ENCODE data around the gene BCL6B.
"Not testable (repeated sequence)": the region's sequence is repeated elsewhere in the genome, so short reads cannot be mapped to it uniquely, and the experiment has no call there.

BCL6B gene

DNA sequence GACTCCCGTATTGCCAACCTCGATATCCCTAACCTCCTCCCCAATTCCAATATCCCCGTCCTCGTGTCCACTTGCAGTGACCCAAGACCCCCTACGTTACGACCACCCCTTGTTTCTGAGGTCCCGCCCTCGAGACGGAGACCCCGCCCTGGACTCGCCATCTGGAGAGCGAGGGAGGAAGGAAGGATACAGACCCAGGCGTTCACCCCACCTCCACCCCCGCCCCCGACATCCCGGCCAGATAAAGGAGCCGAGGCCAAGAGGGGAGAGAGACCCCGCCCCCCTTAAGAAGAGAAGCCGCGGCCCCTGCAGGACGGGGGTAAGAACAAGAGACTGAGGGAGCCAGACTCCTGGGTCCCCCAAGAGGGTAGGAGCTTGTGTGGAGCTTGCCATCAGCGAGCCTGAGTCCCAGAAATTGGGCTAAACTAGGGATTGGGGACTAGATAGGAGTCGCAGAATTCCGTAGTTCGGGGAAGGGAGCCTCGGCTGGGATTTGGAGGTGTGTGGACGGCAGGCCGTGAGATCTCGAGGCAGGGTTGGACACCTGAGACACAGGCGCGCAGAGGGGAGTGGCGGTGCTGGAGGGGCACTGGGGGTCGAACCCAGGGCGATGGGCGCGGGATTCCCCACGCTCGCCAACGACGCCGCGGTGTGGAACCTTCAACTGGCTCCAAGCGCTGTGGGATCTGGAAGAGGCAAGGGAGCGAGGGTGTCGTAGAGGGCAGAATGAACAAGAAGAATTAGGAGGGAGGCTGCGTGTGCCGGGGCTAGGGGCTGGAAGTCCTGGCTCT lies at the start of gene BCL6B:
TSS of gene BCL6B (plus strand) at position 270 of the 791 bp plus-strand sequence. CDS start 622 bp downstream, outside the sequence.
- no peak for DNase-seq

- not testable (repeated sequence) for DNase-seq
Observed at GRCh38 chr17:6979440-6979839, 43.4 kb upstream of the BCL6B start.

- DNase-seq = no peak
Observed at GRCh38 chr17:6981426-6981825, 41.4 kb upstream of the BCL6B start.

- DNase-seq = no peak
Observed at GRCh38 chr17:6985266-6985665, 37.6 kb upstream of the BCL6B start.

DNA sequence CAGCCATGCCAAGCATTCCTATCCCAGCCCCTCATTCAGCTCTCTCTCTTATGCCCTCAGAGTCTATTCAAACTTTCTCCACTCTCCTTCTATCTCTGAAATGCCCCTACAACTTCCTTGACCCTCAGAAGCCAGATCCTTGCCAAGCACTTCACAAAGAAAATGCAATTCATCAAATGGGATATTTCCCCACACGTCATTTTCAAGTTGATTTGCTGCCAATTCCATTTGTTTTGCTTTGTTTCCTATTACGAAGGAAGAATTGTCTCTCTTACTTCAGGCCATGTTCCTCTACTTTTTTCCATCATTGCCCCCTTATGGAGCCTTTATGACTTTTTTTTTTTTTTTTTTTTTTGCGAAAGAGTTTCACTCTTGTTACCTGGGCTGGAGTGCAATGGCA lies 36.2 kb upstream of the BCL6B start:
- DNase-seq = no peak

DNA sequence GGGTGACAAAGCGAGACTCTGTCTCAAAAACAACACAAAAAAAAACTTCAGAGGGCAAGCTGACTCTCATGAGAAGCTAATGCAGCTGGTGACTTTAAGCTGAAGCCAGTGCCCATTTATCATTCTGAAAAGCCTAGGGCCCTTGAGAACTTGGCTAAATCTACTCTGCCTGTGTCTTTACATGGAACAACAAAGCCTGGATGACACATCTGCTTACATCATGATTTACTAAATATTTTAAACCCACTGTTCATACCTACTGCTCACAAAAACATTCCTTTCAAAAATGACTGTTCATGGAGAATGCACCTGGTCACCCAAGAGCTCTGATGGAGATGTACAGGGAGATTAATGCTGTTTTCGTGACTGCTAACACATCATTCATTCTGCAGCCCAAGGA lies 33.1 kb upstream of the BCL6B start:
- DNase-seq = no peak

GRCh38 chr17:6993613-6994056 lies 29.2 kb upstream of the BCL6B start:
- not testable (repeated sequence) for DNase-seq

- DNase-seq = no peak
Observed at GRCh38 chr17:6994118-6994598, 28.7 kb upstream of the BCL6B start.

GRCh38 chr17:6994666-6995256 lies 28.1 kb upstream of the BCL6B start:
- no peak for DNase-seq

DNA sequence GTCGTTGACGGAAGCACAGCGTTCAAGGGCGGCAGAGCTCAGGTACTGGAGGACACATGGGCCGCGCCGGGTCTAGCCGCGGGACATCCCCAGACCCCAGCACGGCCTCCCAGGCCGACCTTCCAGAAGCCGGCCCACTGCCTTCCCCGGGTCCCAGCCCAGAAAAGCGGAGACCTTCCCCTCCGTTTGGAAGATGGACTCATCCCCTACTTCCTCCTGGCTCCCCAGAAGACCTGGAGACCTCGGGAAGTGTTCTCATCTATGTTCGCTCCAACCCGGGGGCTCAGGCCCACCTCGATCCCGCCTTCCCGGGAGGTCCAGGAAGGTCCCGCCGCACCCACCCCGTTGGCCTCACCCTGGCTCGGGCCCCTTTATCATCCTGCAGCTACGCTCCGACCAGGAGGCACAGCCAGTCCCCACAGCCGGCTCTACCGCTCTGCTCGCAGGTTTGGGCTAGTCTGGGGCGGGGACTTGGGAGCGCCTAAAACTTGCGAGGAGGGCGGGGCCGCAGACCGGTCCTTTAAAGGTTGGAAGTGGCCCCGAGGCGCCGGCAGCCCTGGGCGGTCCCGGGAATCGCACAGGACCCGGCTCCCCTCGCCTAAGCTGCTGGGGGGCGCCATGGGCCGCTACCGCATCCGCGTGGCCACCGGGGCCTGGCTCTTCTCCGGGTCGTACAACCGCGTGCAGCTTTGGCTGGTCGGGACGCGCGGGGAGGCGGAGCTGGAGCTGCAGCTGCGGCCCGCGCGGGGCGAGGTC lies 27.2 kb upstream of the BCL6B start, which contains the start of gene ALOX12:
TSS of gene ALOX12 (plus strand) at position 550 of the 756 bp plus-strand sequence. CDS start at position 619, 69 bp downstream.
- no peak for DNase-seq

DNA sequence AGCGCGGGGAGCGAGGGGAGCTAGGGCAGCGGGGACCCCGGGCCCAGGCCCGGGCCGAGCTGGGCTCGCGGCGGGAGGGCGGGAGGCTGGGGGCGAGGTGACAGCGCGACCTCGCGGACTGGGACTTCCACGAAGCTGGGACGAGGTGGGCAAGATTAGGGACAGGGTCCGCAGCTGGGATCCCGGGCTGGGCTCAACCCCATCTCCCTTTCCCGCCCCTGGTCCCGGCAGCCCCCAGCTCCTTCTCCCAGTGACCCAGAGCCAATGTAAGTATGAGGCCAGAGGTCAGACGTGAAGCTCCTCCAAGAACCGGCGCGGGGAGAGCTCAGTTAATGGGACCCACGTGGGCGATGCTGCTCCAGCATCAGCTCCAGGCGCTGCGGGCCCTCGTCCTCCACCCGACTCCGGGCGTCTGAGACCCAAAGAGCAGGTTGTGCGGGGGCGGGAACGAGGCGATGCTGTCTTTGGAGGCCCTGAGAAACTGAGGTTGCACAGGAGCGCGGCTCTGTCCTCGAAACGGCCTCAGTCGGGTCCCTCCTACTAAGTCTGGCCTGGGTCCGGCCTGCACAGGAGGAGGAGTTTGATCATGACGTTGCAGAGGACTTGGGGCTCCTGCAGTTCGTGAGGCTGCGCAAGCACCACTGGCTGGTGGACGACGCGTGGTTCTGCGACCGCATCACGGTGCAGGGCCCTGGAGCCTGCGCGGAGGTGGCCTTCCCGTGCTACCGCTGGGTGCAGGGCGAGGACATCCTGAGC lies 26.4 kb upstream of the BCL6B start:
- DNase-seq = no peak

- DNase-seq = no peak
Observed at GRCh38 chr17:6997171-6997570, 25.7 kb upstream of the BCL6B start.

DNA sequence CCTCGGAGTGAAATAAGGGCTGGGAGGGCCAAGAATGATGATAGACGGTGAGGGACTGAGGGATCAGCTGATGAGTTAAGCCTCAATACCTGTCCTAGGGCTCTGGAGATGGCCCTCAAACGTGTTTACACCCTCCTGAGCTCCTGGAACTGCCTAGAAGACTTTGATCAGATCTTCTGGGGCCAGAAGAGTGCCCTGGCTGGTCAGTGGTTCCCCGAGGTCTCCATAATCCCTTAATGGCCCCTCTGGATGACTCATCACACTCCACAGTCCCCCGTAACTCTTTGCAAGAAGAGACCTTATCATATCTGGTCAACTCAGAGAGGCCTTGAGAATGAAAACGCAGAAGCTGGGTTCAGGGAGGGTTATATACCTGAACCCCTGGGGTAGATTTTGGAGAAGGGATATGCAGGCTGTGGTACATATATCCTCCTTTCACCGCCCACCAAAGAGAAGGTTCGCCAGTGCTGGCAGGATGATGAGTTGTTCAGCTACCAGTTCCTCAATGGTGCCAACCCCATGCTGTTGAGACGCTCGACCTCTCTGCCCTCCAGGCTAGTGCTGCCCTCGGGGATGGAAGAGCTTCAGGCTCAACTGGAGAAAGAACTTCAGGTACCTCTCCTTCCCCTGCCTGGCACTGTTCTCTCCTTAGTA lies 23.9 kb upstream of the BCL6B start:
- no peak for DNase-seq

GRCh38 chr17:7001318-7001961 lies 21.4 kb upstream of the BCL6B start:
- DNase-seq = no peak

- no peak for DNase-seq
Observed at GRCh38 chr17:7002288-7003047, 20.4 kb upstream of the BCL6B start.

DNA sequence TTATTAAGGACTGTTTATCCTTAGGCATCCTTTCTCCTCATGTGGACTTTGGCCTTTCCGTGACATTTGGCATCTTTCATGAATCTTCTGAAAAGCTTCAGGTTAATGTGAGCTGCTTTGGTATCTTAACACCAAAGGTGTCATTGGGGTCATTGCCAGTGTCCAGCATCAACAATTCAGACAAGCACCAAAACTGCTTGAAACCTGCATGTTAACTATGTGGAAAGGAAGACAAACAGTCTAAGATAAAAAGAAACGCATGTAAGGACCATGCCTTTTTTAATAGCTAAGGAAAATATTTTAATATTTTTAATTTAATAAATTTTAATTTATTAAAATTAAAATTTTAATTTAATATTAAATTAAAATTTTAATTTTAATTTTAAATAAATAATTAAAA lies 19.1 kb upstream of the BCL6B start:
- DNase-seq = no peak

DNA sequence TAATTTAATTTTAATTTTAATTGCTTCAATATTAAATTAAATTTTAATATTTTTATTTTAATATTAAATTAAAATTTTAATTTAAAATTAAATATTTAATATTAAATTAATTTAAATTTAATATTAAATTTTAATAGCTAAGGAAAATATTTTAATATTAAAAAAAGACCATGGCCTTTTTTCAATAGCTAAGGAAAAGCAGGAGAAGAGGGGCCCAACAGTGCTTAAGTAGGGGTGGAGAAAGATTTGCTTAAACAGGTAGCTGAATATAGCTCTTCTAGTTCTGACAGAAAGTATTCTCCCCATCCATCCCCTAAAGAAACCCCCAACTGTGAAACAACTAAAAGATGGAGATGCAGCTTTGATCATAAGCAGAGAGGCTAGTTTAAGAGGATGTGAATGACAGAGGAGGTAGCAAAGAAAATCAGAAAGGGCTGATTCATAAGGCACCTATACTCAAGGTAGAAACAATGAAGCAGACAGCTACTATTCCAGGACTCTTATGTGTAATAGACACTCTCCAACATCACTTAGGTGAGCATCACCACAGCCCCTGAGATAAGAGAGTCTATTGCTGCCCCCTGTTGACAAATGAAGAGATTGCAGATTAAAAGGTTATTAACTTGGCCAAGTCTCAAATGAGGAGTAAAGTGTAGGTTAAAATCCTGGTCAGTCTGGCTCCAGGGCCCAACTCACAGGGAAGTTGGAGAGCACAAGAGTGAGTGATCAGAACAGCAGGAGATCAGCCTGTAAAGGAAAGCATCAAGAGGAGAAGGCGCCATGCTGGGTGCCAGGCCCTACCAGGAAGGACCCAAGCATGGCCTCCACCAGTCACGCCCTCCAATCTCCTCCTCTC lies 18.2 kb upstream of the BCL6B start:
- DNase-seq = peak; percentile 51

GRCh38 chr17:7005716-7006115 lies 17.1 kb upstream of the BCL6B start:
- no peak for DNase-seq

DNA sequence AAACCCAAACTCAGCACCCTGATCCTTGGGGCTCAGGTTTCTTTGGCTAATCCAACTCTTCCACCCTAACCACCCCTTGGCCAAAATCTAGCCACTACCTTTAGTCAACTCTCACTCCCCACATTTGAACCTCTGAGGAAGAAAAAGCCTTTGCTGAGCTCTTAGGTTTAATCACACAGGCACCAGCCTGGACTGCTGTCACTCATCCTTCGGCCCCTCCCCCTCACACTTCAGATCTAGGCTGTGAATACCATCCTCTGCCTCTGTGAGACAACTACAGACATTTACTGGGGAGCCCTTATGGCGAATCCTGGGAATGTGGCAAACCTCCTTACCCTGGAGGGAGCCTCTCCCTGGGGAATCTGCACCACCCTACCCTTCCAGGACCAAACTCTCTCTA lies 15.7 kb upstream of the BCL6B start:
- DNase-seq = no peak

DNA sequence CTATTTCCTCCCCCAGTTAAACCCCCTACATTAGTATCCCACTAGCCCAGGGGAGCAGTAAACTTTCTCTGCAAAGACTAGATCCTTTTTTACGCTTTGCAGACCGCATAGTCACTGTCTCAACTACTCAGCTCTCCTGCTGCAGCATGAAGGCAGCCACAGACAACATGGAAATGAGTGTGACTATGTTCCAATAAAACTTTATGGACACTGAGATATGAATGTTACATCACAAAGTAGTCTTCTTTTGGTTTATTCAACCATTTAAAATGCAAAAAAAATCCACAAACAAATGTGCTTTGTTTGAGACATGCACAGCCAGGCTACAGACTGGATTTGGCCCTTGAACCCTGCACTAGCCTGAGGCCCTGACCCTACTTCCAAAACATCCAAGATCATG lies 12.3 kb upstream of the BCL6B start:
- no peak for DNase-seq
